Astrocyte (in vitro differentiated cells and primary cell): ENCODE measurements around the gene VPS8. TPM values are rescaled to one million over a fixed set of nuclear protein-coding genes. Genes with fewer than 3 reads are reported as not detected.

Experiments used
- DNase-seq: peaks from one replicate; pipeline ENCODE4 v3.0.0-alpha.2; 2010; ENCODE audit warnings: low read depth
- FAIRE-seq: peaks from 2 replicates; lab custom pipeline; 2011; peaks lifted over from hg19 to GRCh38; lab: Jason Lieb, UNC
- H2AFZ ChIP-seq: 2 replicates; pipeline ENCODE4 v1.6.0; 2012; ENCODE audit warnings: low read depth, low read length, inconsistent platforms
- H3K27ac ChIP-seq: 2 replicates; pipeline ENCODE4 v1.5.1; 2011; ENCODE audit warnings: low read depth, low read length, inconsistent platforms
- H3K27me3 ChIP-seq: 2 replicates; pipeline ENCODE4 v1.6.0; 2011; ENCODE audit warnings: low read length, inconsistent platforms; ENCODE audit not compliant: insufficient read depth
- H3K36me3 ChIP-seq: 2 replicates; pipeline ENCODE4 v1.5.1; 2011; ENCODE audit warnings: low read length, inconsistent platforms; ENCODE audit not compliant: insufficient read depth
- H3K4me1 ChIP-seq: 2 replicates; pipeline ENCODE4 v1.5.1; 2011; ENCODE audit warnings: low read length, inconsistent platforms; ENCODE audit not compliant: insufficient read depth
- H3K4me2 ChIP-seq: 2 replicates; pipeline ENCODE4 v1.6.0; 2012; ENCODE audit warnings: low read length, inconsistent platforms
- H3K4me3 ChIP-seq: 2 replicates; pipeline ENCODE4 v1.5.1; 2011; ENCODE audit warnings: low read depth, mild to moderate bottlenecking, low read length, inconsistent platforms; ENCODE audit not compliant: insufficient read depth
- H3K79me2 ChIP-seq: 2 replicates; pipeline ENCODE4 v1.6.0; 2012; ENCODE audit warnings: mild to moderate bottlenecking, low read length, inconsistent platforms; ENCODE audit not compliant: insufficient read depth
- H3K9ac ChIP-seq: 2 replicates; pipeline ENCODE4 v1.6.0; 2012; ENCODE audit warnings: mild to moderate bottlenecking, low read length, inconsistent platforms
- H3K9me3 ChIP-seq: 2 replicates; pipeline ENCODE4 v1.5.1; 2012; ENCODE audit warnings: low read depth, mild to moderate bottlenecking, low read length, inconsistent platforms; ENCODE audit not compliant: insufficient read depth
- H4K20me1 ChIP-seq: 2 replicates; pipeline ENCODE4 v1.6.0; 2012; ENCODE audit warnings: low read length, inconsistent platforms; ENCODE audit not compliant: insufficient read depth
- H3K27ac Mint-ChIP-seq: one replicate; pipeline ENCODE4 v1.8.0; 2021; ENCODE audit warnings: mild to moderate bottlenecking, mixed read lengths; ENCODE audit not compliant: unreplicated experiment
- H3K27me3 Mint-ChIP-seq: one replicate; pipeline ENCODE4 v1.8.0; 2021; ENCODE audit warnings: low read depth, mixed read lengths; ENCODE audit not compliant: unreplicated experiment
- H3K36me3 Mint-ChIP-seq: one replicate; pipeline ENCODE4 v1.8.0; 2021; ENCODE audit warnings: low read depth, mixed read lengths; ENCODE audit not compliant: unreplicated experiment
- H3K4me1 Mint-ChIP-seq: one replicate; pipeline ENCODE4 v1.8.0; 2021; ENCODE audit warnings: low read depth, mixed read lengths; ENCODE audit not compliant: unreplicated experiment
- H3K4me3 Mint-ChIP-seq: one replicate; pipeline ENCODE4 v1.8.0; 2021; ENCODE audit warnings: mild to moderate bottlenecking, moderate library complexity, mixed read lengths; ENCODE audit not compliant: unreplicated experiment
- H3K9me3 Mint-ChIP-seq: one replicate; pipeline ENCODE4 v1.8.0; 2021; ENCODE audit warnings: mild to moderate bottlenecking, mixed read lengths; ENCODE audit not compliant: unreplicated experiment
- EZH2 ChIP-seq: IDR thresholded peaks from 2 replicates; pipeline ENCODE4 v1.6.1; 2012; ENCODE audit warnings: mild to moderate bottlenecking, low read length, inconsistent platforms; ENCODE audit not compliant: insufficient read depth
- total RNA-seq: library from RNA; stranded (reverse); gene quantifications from 2 replicates; pipeline ENCODE4 v1.2.1, GENCODE V29; 2021
- TF ChIP-seq, protein P1 (sequence below): IDR thresholded peaks from 2 replicates; pipeline ENCODE4 v1.5.1; 2011; ENCODE audit warnings: low read depth, mild to moderate bottlenecking, inconsistent platforms, low read length, moderate library complexity; ENCODE audit not compliant: insufficient read depth

VPS8 gene
- total RNA-seq, 1 donor from 2014 or later, result 40.7 TPM

DNA sequence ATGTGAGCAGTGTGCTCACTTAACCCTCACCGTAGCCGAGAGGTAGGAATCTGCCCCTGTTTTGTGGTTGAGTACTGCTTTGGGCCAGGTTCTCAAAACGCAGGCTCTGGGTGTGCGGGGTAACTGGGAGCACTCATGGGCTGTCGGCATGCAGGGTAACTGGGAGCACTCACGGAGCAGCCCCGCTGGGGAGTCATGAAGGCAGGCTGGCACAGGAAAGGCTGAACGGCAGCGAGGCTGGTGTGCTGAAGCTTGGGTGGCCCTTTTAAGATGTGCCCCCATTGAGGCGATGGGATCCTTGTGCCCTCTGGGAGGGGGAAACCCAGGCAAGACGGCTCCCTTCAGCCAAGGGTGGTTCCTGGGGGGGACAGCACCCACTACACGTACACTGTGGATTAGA, 44.6 kb upstream of the VPS8 start:
- Histone ChIP-seq H3K79me2 (no peaks in the 10 kb centered on the region), H2AFZ (no peak overlapping the region), H4K20me1 (no peaks in the 10 kb centered on the region), H3K4me3 (no peak overlapping the region), H3K4me2 (no peak overlapping the region), H3K9ac (no peak overlapping the region), H3K27ac (no peak overlapping the region), H3K4me1 (no peaks in the 10 kb centered on the region), H3K36me3 (no peaks in the 10 kb centered on the region), H3K9me3 (no peaks in the 10 kb centered on the region), H3K27me3 (peaks cover 18% of the 10 kb centered on the region)
- no peak for TF ChIP-seq EZH2
- TF ChIP-seq, protein P1, sequence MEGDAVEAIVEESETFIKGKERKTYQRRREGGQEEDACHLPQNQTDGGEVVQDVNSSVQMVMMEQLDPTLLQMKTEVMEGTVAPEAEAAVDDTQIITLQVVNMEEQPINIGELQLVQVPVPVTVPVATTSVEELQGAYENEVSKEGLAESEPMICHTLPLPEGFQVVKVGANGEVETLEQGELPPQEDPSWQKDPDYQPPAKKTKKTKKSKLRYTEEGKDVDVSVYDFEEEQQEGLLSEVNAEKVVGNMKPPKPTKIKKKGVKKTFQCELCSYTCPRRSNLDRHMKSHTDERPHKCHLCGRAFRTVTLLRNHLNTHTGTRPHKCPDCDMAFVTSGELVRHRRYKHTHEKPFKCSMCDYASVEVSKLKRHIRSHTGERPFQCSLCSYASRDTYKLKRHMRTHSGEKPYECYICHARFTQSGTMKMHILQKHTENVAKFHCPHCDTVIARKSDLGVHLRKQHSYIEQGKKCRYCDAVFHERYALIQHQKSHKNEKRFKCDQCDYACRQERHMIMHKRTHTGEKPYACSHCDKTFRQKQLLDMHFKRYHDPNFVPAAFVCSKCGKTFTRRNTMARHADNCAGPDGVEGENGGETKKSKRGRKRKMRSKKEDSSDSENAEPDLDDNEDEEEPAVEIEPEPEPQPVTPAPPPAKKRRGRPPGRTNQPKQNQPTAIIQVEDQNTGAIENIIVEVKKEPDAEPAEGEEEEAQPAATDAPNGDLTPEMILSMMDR, result no peak
- H3K36me3 Mint-ChIP-seq, result no peaks in the 10 kb centered on the region
- no peak overlapping the region for H3K4me3 Mint-ChIP-seq
- H3K27me3 Mint-ChIP-seq, result peaks cover 10% of the 10 kb centered on the region
- peaks cover 20% of the 10 kb centered on the region for H3K4me1 Mint-ChIP-seq
- no peak overlapping the region for H3K27ac Mint-ChIP-seq
- peaks cover under 1% of the 10 kb centered on the region for H3K9me3 Mint-ChIP-seq
- no peak for DNase-seq
- no peak for FAIRE-seq

GRCh38 chr3:184769382-184770170, 42.4 kb upstream of the VPS8 start:
- H3K4me2 ChIP-seq, result no peak overlapping the region
- H3K4me3 Mint-ChIP-seq, result no peak overlapping the region
- H3K27ac ChIP-seq, result no peak overlapping the region
- peaks cover 15% of the 10 kb centered on the region for H3K27me3 ChIP-seq
- H3K4me1 ChIP-seq, result peaks cover 5% of the 10 kb centered on the region
- no peaks in the 10 kb centered on the region for H3K36me3 ChIP-seq
- DNase-seq (no peak), FAIRE-seq (no peak)
- peaks cover 20% of the 10 kb centered on the region for H3K4me1 Mint-ChIP-seq
- H4K20me1 ChIP-seq, result no peaks in the 10 kb centered on the region
- H3K27me3 Mint-ChIP-seq, result peaks cover 9% of the 10 kb centered on the region
- no peak overlapping the region for H3K4me3 ChIP-seq
- no peaks in the 10 kb centered on the region for H3K9me3 Mint-ChIP-seq
- H3K9ac ChIP-seq, result no peak overlapping the region
- no peaks in the 10 kb centered on the region for H3K79me2 ChIP-seq
- no peak overlapping the region for H2AFZ ChIP-seq
- TF ChIP-seq, protein P1, result no peak
- TF ChIP-seq EZH2, result peak; percentile 35
- no peak overlapping the region for H3K27ac Mint-ChIP-seq
- H3K9me3 ChIP-seq, result no peaks in the 10 kb centered on the region
- no peaks in the 10 kb centered on the region for H3K36me3 Mint-ChIP-seq

DNA sequence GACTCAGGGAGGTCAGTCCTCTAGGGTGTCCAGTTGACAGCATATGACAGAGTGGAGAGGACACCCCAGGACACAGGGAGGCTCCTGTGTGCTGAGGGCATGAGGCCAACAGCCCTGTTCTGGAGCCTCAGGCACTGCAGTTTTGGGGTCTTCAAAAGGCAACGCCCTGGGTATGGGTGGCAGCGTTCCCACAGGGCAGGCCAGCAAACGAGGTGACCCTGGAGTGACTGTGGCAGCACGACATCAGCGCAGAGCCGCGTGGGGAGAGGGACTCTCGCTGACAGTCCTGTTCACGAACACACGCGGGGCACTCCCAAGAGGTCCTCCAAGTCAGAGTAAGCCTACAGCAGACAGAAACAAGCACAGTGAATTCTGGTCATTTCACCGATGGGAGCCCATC, 41.4 kb upstream of the VPS8 start:
- Histone ChIP-seq H3K36me3 (no peaks in the 10 kb centered on the region), H4K20me1 (no peaks in the 10 kb centered on the region), H3K27me3 (peaks cover 15% of the 10 kb centered on the region), H2AFZ (no peak overlapping the region), H3K27ac (no peak overlapping the region), H3K79me2 (no peaks in the 10 kb centered on the region), H3K4me2 (no peak overlapping the region), H3K4me1 (peaks cover 5% of the 10 kb centered on the region), H3K4me3 (no peak overlapping the region), H3K9ac (no peak overlapping the region), H3K9me3 (no peaks in the 10 kb centered on the region)
- H3K27ac Mint-ChIP-seq, result no peak overlapping the region
- no peaks in the 10 kb centered on the region for H3K36me3 Mint-ChIP-seq
- TF ChIP-seq EZH2, result no peak
- TF ChIP-seq, protein P1, result no peak
- no peaks in the 10 kb centered on the region for H3K9me3 Mint-ChIP-seq
- DNase-seq, result no peak
- peaks cover 13% of the 10 kb centered on the region for H3K4me1 Mint-ChIP-seq
- no peak overlapping the region for H3K4me3 Mint-ChIP-seq
- FAIRE-seq, result no peak
- H3K27me3 Mint-ChIP-seq, result peaks cover 10% of the 10 kb centered on the region
